PC-9 (cell line): ENCODE data around the gene TRIM24. TPM values are rescaled to one million over a fixed set of nuclear protein-coding genes. Genes with fewer than 3 reads are reported as not detected.

Source experiments
- BruUV-seq: library from RNA; stranded (reverse); fragments of 400-500 nt; replicated peaks from 2 replicates; lab custom pipeline; 2021; lab: Mats Ljungman, UMichigan
- CTCF ChIA-PET: fragments of 300-600 bp; sonication (Branson Sonifier 250); formaldehyde crosslinking; loops from one replicate; lab custom pipeline; 2022; ENCODE audit warnings: antibody characterized with exemption; lab: Charles Lee
- POLR2A ChIA-PET: fragments of 300-600 bp; sonication (Branson Sonifier 250); formaldehyde crosslinking; loops from one replicate; lab custom pipeline; 2022; ENCODE audit warnings: antibody characterized with exemption; ENCODE audit not compliant: unreplicated experiment; lab: Charles Lee
- DNase-seq, 2 experiments: peaks; one replicate each; pipeline versions ENCODE4 v3.0.0 to v3.0.0-alpha.2; 2015 to 2022; ENCODE audit warnings: mixed read lengths in 1 of 2
- H2AFZ ChIP-seq: fragments of 200-600 bp; sonication (generic); 2 replicates; pipeline ENCODE4 v1.8.1; 2017; ENCODE audit warnings: antibody characterized with exemption
- H3F3A ChIP-seq: fragments of 200-600 bp; sonication (generic); 2 replicates; pipeline ENCODE4 v1.8.1; 2017; ENCODE audit warnings: antibody characterized with exemption, mild to moderate bottlenecking, low read depth; ENCODE audit not compliant: insufficient read depth
- H3K27ac ChIP-seq: fragments of 200-600 bp; sonication (generic); 2 replicates; pipeline ENCODE4 v1.6.1; 2016; ENCODE audit warnings: mixed run types
- H3K27me3 ChIP-seq: fragments of 200-600 bp; sonication (generic); 2 replicates; pipeline ENCODE4 v1.6.1; 2016; ENCODE audit warnings: low read depth, mixed run types; ENCODE audit not compliant: insufficient read depth
- H3K36me3 ChIP-seq: fragments of 200-600 bp; sonication (generic); 2 replicates; pipeline ENCODE4 v1.6.1; 2016; ENCODE audit warnings: low read depth, mixed run types
- H3K4me1 ChIP-seq: fragments of 200-600 bp; sonication (generic); replicated peaks from 2 replicates; pipeline ENCODE4 v1.6.1; 2016; ENCODE audit warnings: mixed run types; ENCODE audit not compliant: insufficient read depth
- H3K4me2 ChIP-seq: fragments of 200-600 bp; sonication (generic); 2 replicates; pipeline ENCODE4 v1.6.1; 2017; ENCODE audit warnings: mixed run types
- H3K4me3 ChIP-seq: fragments of 200-600 bp; sonication (generic); 2 replicates; pipeline ENCODE4 v1.6.1; 2016; ENCODE audit warnings: mixed run types
- H3K79me2 ChIP-seq: fragments of 200-600 bp; sonication (generic); 2 replicates; pipeline ENCODE4 v1.6.1; 2017; ENCODE audit warnings: low read depth, mixed run types
- H3K9me2 ChIP-seq: fragments of 200-600 bp; sonication (generic); 2 replicates; pipeline ENCODE4 v1.8.1; 2017; ENCODE audit warnings: mild to moderate bottlenecking; ENCODE audit not compliant: insufficient read depth
- H3K9me3 ChIP-seq: fragments of 200-600 bp; sonication (generic); 2 replicates; pipeline ENCODE4 v1.8.1; 2016; ENCODE audit warnings: low read depth; ENCODE audit not compliant: insufficient read depth
- H4K20me1 ChIP-seq: fragments of 200-600 bp; sonication (generic); 2 replicates; pipeline ENCODE4 v1.8.1; 2017; ENCODE audit not compliant: insufficient read depth
- EZH2 ChIP-seq: fragments of 200-600 bp; sonication (generic); IDR thresholded peaks from 2 replicates; pipeline ENCODE4 v1.8.0; 2017; ENCODE audit warnings: antibody characterized with exemption, low read depth
- intact Hi-C: fragments of 100-400 bp; cut with micrococcal nuclease; formaldehyde crosslinking; loops from one replicate; pipeline ENCODE4 v1.10.0; 2022; ENCODE audit not compliant: unreplicated experiment
- total RNA-seq: library from RNA; stranded (reverse); gene quantifications from 2 replicates; pipeline ENCODE4 v1.2.3, GENCODE V29; 2021
- TF ChIP-seq, protein P1 (sequence below): fragments of 200-600 bp; sonication (generic); conservative IDR thresholded peaks from 2 replicates; pipeline ENCODE4 v1.6.1; 2017; ENCODE audit warnings: mixed run types, antibody characterized with exemption, mild to moderate bottlenecking, moderate library complexity

Gene TRIM24
- total RNA-seq, 1 experiment from 2014 or later: 20.5 TPM

DNA sequence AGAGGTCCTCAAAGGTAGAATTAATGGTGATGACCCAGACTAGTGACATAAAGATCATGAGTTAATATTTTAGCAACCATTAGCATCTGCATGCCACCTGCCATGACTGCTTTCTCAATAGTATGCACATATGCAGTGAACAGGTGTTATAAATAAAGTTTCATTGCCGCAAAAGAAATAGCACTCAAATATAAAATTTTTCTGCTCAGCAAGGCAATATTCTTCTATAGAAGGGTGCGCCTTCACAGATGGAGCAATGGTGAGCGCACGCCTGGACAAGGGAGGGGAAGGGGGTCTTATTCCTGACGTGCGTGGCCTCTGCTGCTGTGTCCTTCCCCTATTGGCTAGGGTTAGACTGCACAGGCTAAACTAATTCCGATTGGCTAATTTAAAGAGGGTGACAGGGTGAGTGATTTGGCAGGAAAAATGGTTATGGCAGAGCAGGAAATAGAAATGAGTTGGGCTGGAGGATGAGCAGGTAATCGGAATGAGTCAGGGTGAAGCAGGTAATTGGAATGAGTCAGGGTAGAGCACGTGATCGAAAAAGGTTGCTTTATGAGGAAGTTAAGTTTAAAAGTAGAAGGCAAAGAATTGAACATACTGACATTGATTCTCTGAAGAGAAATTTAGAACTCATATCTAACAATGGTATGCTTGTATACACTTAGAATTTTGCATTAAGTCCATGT, 24.7 kb upstream of the TRIM24 start:
- H3K36me3 ChIP-seq: no peaks in the 10 kb centered on the region
- no peak overlapping the region for H3K27ac ChIP-seq
- peaks cover 14% of the 10 kb centered on the region for H3K9me3 ChIP-seq
- no peaks in the 10 kb centered on the region for H3F3A ChIP-seq
- BruUV-seq: no TSS peak
- ChIA-PET CTCF (no interaction called here), POLR2A (no interaction called here)
- H3K4me3 ChIP-seq: no peak overlapping the region
- no peaks in the 10 kb centered on the region for H3K4me1 ChIP-seq
- no peaks in the 10 kb centered on the region for H3K9me2 ChIP-seq
- intact Hi-C loops: no loop called here
- no peaks in the 10 kb centered on the region for H4K20me1 ChIP-seq
- H3K79me2 ChIP-seq: no peaks in the 10 kb centered on the region
- H3K27me3 ChIP-seq: no peaks in the 10 kb centered on the region
- H2AFZ ChIP-seq: no peak overlapping the region
- peak in 1 of 2 experiments; percentile 46 for DNase-seq
- TF ChIP-seq, protein P1, sequence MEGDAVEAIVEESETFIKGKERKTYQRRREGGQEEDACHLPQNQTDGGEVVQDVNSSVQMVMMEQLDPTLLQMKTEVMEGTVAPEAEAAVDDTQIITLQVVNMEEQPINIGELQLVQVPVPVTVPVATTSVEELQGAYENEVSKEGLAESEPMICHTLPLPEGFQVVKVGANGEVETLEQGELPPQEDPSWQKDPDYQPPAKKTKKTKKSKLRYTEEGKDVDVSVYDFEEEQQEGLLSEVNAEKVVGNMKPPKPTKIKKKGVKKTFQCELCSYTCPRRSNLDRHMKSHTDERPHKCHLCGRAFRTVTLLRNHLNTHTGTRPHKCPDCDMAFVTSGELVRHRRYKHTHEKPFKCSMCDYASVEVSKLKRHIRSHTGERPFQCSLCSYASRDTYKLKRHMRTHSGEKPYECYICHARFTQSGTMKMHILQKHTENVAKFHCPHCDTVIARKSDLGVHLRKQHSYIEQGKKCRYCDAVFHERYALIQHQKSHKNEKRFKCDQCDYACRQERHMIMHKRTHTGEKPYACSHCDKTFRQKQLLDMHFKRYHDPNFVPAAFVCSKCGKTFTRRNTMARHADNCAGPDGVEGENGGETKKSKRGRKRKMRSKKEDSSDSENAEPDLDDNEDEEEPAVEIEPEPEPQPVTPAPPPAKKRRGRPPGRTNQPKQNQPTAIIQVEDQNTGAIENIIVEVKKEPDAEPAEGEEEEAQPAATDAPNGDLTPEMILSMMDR: no peak
- TF ChIP-seq EZH2: no peak
- H3K4me2 ChIP-seq: no peak overlapping the region

GRCh38 chr7:138436388-138436787, 23.7 kb upstream of the TRIM24 start:
- Histone ChIP-seq H3K4me1 (no peaks in the 10 kb centered on the region), H3K4me3 (no peak overlapping the region), H3K4me2 (no peak overlapping the region), H2AFZ (no peak overlapping the region), H3K79me2 (no peaks in the 10 kb centered on the region), H3K27me3 (no peaks in the 10 kb centered on the region), H4K20me1 (no peaks in the 10 kb centered on the region), H3F3A (no peaks in the 10 kb centered on the region), H3K9me3 (peaks cover 10% of the 10 kb centered on the region), H3K36me3 (no peaks in the 10 kb centered on the region), H3K27ac (no peak overlapping the region), H3K9me2 (no peaks in the 10 kb centered on the region)
- ChIA-PET POLR2A (no interaction called here), CTCF (no interaction called here)
- no peak for DNase-seq
- intact Hi-C loops: no loop called here
- BruUV-seq: no TSS peak
- no peak for TF ChIP-seq EZH2
- TF ChIP-seq, protein P1: no peak

DNA sequence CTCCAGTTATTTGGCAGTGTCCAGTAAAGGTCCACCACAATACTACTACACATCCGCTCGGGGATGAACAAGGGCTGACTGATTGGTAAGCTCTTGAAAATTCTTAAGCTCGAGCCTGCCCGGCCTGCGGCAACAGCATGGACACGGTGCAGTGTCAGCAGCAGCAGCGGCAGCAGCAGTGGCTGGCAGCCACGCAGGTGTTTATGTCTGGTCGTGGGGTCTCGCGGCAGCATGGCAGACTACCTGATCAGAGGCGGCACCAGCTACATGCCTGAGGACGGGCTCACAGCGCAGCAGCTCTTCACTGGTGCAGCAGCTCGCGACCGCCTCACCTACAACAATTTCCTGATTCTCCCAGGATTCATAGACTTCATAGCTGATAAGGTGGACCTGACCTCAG, 19.6 kb upstream of the TRIM24 start:
- intact Hi-C loops: no loop called here
- BruUV-seq: no TSS peak

More for the DNA sequence above, 19.6 kb upstream of the TRIM24 start:
- Histone ChIP-seq H3K27ac (no peak overlapping the region), H3K79me2 (no peaks in the 10 kb centered on the region), H3K36me3 (no peaks in the 10 kb centered on the region), H2AFZ (no peak overlapping the region), H4K20me1 (no peaks in the 10 kb centered on the region), H3K9me2 (no peaks in the 10 kb centered on the region), H3K27me3 (no peaks in the 10 kb centered on the region), H3K4me3 (no peak overlapping the region), H3K4me1 (no peaks in the 10 kb centered on the region), H3F3A (no peaks in the 10 kb centered on the region), H3K4me2 (no peak overlapping the region), H3K9me3 (no peaks in the 10 kb centered on the region)
- POLR2A ChIA-PET: no interaction called here
- CTCF ChIA-PET: no interaction called here
- DNase-seq: no peak
- TF ChIP-seq, protein P1: no peak
- no peak for TF ChIP-seq EZH2
